Stimulated activated effector memory CD8-positive, alpha-beta T cell treated with anti-CD3 and anti-CD28 coated beads, Interleukin-12 subunit alpha, Interleukin-12 subunit beta, amount 100 ng/mL, for 72 hours (primary cell): ENCODE data around the gene VPS13C.
"Not testable (repeated sequence)": the region's sequence is repeated elsewhere in the genome, so short reads cannot be mapped to it uniquely, and the experiment has no call there.

Source experiments
- ATAC-seq: fragments of 150-1000 bp; cut with Tn5 transposase; 2 replicates; pipeline ENCODE4 v1.10.0; 2021
- DNase-seq, 2 donors: peaks; one replicate each; pipeline ENCODE4 v3.0.0; 2021 to 2022; ENCODE audit warnings: low spot score in 2 of 2
- H3K27ac Mint-ChIP-seq: one replicate; pipeline ENCODE4 v1.8.0; 2022; ENCODE audit warnings: mild to moderate bottlenecking, mixed read lengths
- H3K36me3 Mint-ChIP-seq: one replicate; pipeline ENCODE4 v1.8.0; 2022; ENCODE audit warnings: mild to moderate bottlenecking, mixed read lengths
- H3K4me1 Mint-ChIP-seq: one replicate; pipeline ENCODE4 v1.8.0; 2022; ENCODE audit warnings: mixed read lengths
- H3K4me3 Mint-ChIP-seq: one replicate; pipeline ENCODE4 v1.8.0; 2022; ENCODE audit warnings: mild to moderate bottlenecking, mixed read lengths
- H3K9me3 Mint-ChIP-seq: one replicate; pipeline ENCODE4 v1.8.0; 2022; ENCODE audit warnings: mixed read lengths

Gene VPS13C

DNA sequence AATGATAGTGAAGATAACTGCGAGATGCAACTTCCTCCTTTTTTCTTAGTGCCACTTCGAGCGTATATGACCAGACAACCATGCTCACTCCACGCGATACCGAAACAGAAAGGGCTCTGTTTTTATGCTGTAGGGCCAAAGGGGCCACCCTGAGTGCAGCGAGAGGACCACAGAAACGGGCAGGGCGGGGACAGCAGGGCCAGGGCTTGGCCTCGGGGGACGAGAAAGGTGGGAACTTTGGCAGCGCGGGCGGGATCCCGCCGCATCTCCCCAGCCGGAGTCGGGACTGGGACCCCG is 483 bp downstream of the VPS13C start:
- peak; percentile 44 to 89 for DNase-seq
- H3K4me1 Mint-ChIP-seq: peaks cover 39% of the 10 kb centered on the region
- peak overlapping the region; percentile 93 for H3K4me3 Mint-ChIP-seq
- no peaks in the 10 kb centered on the region for H3K9me3 Mint-ChIP-seq
- H3K36me3 Mint-ChIP-seq: peaks cover 31% of the 10 kb centered on the region
- ATAC-seq: peak; percentile 87
- H3K27ac Mint-ChIP-seq: peak overlapping the region; percentile 96

- ATAC-seq (no peak), DNase-seq (no peak)
- H3K4me1 Mint-ChIP-seq: peaks cover 44% of the 10 kb centered on the region
- H3K36me3 Mint-ChIP-seq: peaks cover 31% of the 10 kb centered on the region
- peak overlapping the region; percentile 96 for H3K27ac Mint-ChIP-seq
- peak overlapping the region; percentile 93 for H3K4me3 Mint-ChIP-seq
- no peaks in the 10 kb centered on the region for H3K9me3 Mint-ChIP-seq
Measured at GRCh38 chr15:62059108-62059815, 985 bp downstream of the VPS13C start.

GRCh38 chr15:62058327-62059028 is 1.8 kb downstream of the VPS13C start:
- H3K9me3 Mint-ChIP-seq: no peaks in the 10 kb centered on the region
- H3K36me3 Mint-ChIP-seq: peaks cover 31% of the 10 kb centered on the region
- DNase-seq (no peak), ATAC-seq (no peak)
- H3K4me1 Mint-ChIP-seq: peaks cover 52% of the 10 kb centered on the region
- peak overlapping the region; percentile 93 for H3K4me3 Mint-ChIP-seq
- no peak overlapping the region for H3K27ac Mint-ChIP-seq

DNA sequence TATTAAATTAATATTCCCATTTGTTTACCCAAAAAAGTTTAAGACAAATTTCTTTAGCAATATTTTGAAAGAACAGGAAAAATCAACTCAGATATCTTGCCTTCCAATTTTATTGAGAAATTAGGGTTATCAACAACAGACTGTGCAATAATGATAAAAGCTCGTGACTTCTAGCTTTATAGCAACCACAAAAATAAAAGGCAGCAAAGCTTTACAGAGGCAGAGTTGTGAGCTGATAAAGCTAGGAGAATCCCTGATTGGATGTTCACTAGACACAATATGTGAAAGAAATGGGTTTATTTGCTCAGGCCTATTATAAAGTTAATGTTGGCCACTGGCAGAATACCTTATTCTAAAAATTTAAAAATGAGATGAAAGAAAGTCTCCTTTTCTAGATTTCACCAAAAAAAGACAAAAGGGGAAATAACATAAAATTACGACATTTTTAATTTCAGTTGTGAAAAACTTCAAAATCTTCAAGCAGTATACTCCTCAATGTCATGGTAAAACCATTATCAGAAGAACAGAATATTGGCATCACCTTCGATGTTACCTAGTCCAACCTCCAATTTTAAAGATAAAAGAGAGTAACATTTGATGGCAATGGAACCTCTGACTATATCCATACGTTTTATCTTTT is 2.8 kb downstream of the VPS13C start:
- ATAC-seq (no peak), DNase-seq (no peak)
- Mint-ChIP-seq H3K4me3 (no peak overlapping the region), H3K4me1 (peaks cover 57% of the 10 kb centered on the region), H3K9me3 (no peaks in the 10 kb centered on the region), H3K36me3 (peaks cover 31% of the 10 kb centered on the region), H3K27ac (no peak overlapping the region)

DNA sequence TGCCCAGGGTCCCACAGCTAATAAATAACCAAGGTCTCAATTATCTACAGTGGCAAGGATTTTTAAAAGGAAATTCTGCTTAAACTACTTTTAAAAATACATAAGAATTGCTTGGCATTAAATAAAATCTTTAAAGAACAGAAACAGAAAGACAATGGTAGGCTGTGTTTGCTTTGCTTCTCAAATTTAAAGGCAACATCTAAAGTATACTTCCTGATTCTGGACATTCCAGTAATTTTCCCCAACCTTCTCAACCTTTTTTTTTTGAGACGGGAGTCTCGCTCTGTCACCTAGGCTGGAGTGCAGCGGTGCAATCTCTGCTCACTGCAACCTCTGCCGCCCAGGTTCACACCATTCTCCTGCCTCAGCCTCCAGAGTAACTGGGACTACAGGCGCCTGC is 5.3 kb downstream of the VPS13C start:
- Mint-ChIP-seq H3K36me3 (peaks cover 18% of the 10 kb centered on the region), H3K27ac (no peak overlapping the region), H3K4me1 (peaks cover 49% of the 10 kb centered on the region), H3K4me3 (no peak overlapping the region), H3K9me3 (no peaks in the 10 kb centered on the region)
- no peak for DNase-seq
- no peak for ATAC-seq

GRCh38 chr15:62053439-62054085 is 6.7 kb downstream of the VPS13C start:
- Mint-ChIP-seq H3K4me3 (no peak overlapping the region), H3K9me3 (no peaks in the 10 kb centered on the region), H3K4me1 (peaks cover 48% of the 10 kb centered on the region), H3K36me3 (peaks cover 17% of the 10 kb centered on the region), H3K27ac (no peak overlapping the region)
- DNase-seq (no peak), ATAC-seq (no peak)

- no peak for DNase-seq
- H3K9me3 Mint-ChIP-seq: no peaks in the 10 kb centered on the region
- H3K4me3 Mint-ChIP-seq: no peak overlapping the region
- peaks cover 42% of the 10 kb centered on the region for H3K4me1 Mint-ChIP-seq
- no peak overlapping the region for H3K27ac Mint-ChIP-seq
- ATAC-seq: no peak
- H3K36me3 Mint-ChIP-seq: peaks cover 9% of the 10 kb centered on the region
Measured at GRCh38 chr15:62052713-62053112, 7.5 kb downstream of the VPS13C start.

DNA sequence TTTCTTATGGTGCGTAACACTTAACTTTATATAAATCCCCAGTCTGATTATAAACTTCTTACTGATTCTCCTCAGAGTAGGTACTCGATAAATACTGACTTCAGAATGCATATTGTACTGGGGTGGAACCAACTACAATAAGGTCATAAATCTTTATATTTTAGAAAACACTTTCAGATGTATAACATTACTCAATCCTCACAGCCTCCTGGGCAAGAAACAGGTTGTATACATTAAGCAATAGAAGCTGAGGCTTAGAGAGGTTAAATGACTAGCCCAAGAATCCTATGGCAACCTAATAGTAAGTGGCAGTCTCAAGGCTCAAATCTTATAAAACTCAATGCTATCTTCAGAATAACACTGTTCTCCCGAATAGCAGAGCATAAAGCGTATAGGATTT is 9.1 kb downstream of the VPS13C start:
- H3K4me3 Mint-ChIP-seq: no peak overlapping the region
- DNase-seq: no peak
- H3K36me3 Mint-ChIP-seq: no peaks in the 10 kb centered on the region
- H3K27ac Mint-ChIP-seq: no peak overlapping the region
- H3K4me1 Mint-ChIP-seq: peaks cover 40% of the 10 kb centered on the region
- H3K9me3 Mint-ChIP-seq: no peaks in the 10 kb centered on the region
- ATAC-seq: no peak

DNA sequence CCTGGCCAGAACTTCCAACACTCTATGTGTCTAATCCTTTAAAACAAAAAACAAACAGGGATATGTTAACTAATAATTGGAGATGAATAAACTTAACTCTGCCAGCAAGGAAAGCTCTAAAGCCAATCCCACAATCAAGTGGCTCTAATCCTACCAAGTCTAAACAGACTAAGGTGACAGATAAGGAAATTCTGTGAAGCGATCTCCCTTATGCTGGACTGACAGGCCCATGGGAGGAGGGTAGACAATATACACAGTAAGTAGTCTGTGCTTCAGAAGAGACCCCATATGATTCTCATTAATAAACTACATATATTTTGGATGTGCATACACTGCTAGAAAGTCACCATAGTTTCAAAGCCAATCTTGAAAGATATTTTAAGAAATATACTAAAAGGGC is 10.1 kb downstream of the VPS13C start:
- no peak overlapping the region for H3K27ac Mint-ChIP-seq
- DNase-seq: no peak
- no peaks in the 10 kb centered on the region for H3K36me3 Mint-ChIP-seq

GRCh38 chr15:62048254-62048653 is 12.0 kb downstream of the VPS13C start:
- not testable (repeated sequence) for H3K27ac Mint-ChIP-seq

More for the DNA sequence above, 10.1 kb downstream of the VPS13C start:
- no peaks in the 10 kb centered on the region for H3K9me3 Mint-ChIP-seq
- H3K4me3 Mint-ChIP-seq: no peak overlapping the region
- peaks cover 45% of the 10 kb centered on the region for H3K4me1 Mint-ChIP-seq
- no peak for ATAC-seq

GRCh38 chr15:62047282-62047827 is 12.9 kb downstream of the VPS13C start:
- DNase-seq: no peak
- no peak overlapping the region for H3K27ac Mint-ChIP-seq
- peaks cover 4% of the 10 kb centered on the region for H3K36me3 Mint-ChIP-seq
- H3K4me1 Mint-ChIP-seq: peaks cover 27% of the 10 kb centered on the region
- no peak for ATAC-seq
- H3K9me3 Mint-ChIP-seq: no peaks in the 10 kb centered on the region
- H3K4me3 Mint-ChIP-seq: no peak overlapping the region

More at GRCh38 chr15:62048254-62048653, 12.0 kb downstream of the VPS13C start:
- not testable (repeated sequence) for H3K36me3 Mint-ChIP-seq, H3K9me3 Mint-ChIP-seq, DNase-seq, ATAC-seq, H3K4me3 Mint-ChIP-seq
- peaks cover 30% of the 10 kb centered on the region for H3K4me1 Mint-ChIP-seq

DNA sequence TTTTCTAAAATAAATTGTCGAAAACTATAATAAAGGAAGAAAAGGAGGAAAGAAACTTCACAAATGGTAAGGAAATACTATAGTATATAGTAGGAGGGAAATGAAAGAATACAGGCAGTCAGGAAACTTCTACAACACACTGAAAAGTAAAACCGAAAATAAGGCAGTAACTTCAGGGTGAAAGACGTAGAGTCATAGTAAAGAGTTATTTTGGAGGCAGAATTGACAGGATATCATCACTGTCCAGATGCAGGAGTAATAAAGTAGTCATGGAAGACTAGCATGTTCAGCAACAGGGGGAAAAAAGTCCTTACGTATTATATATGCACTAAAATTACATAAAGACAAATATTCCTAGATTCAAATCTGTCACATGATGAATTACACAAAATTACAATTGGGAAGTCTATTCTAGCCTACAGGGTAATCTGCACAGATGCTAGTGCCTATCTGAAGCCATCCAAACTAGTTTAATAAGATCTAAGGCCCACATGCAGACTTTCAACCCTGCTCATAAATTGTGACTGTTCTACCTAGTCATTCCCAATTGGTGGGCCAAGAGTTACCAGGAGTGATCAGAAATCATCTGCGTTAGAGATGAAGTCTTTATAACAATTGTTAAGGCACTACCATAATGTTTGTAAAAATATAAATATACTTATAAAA is 14.0 kb downstream of the VPS13C start:
- DNase-seq (no peak), ATAC-seq (peak; percentile 82)
- Mint-ChIP-seq H3K27ac (peak overlapping the region; percentile 48), H3K4me3 (peak overlapping the region; percentile 38), H3K4me1 (peaks cover 21% of the 10 kb centered on the region), H3K9me3 (no peaks in the 10 kb centered on the region), H3K36me3 (peaks cover 15% of the 10 kb centered on the region)

DNA sequence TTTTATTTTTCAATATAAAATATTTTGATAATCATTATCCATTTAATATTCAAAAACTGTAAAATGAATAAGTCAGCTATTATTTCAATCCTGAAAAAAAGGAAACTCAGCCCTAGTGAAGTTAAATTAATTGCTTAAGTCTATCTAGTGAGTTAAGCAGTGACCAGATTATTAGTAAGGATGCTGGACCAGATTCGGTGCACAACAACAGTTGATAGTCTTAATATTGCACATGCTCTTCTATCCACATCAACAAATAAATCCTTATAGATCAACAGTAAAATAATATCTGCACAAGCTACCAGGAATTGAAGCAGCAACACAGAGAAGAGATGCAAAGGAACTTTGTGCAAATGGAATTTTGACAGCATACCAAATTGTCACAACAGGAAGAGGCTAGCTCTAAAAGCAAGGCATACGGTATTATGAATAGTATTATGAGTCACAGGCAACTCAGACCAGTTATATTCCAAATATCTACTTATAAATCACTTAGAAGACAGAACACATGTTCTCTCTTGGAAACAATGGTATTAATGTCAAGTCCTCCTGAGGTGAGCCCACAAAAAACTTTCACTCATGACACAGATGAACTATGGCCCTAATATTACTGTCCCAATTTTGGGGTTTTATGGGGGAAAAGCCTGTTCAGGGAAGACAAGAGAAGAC is 24.9 kb downstream of the VPS13C start:
- Mint-ChIP-seq H3K36me3 (peaks cover 80% of the 10 kb centered on the region), H3K9me3 (no peaks in the 10 kb centered on the region), H3K4me1 (peaks cover 22% of the 10 kb centered on the region), H3K27ac (peak overlapping the region; percentile 24), H3K4me3 (no peak overlapping the region)
- no peak for DNase-seq
- peak; percentile 65 for ATAC-seq

DNA sequence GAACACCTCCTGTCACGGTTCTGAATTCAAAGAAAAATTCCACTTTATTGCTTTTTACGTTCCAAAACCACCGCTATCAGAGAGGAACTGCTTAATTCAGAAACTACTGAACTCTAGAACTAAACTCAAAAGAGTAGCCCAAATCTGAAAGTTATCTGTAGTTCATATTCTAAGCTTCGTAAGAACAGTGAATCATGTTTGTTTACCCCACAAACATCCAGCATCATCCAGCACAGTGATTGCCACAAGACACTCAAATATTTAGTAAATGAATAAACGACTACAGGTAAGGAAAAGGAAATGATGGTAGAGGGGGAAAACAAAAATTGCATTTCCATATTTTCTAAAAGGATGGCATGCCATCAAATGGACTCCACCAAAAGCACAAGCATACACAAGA is 32.3 kb downstream of the VPS13C start:
- Mint-ChIP-seq H3K4me1 (peaks cover 6% of the 10 kb centered on the region), H3K9me3 (no peaks in the 10 kb centered on the region), H3K36me3 (peaks cover 76% of the 10 kb centered on the region), H3K27ac (no peak overlapping the region), H3K4me3 (no peak overlapping the region)
- ATAC-seq: no peak
- DNase-seq: no peak
